GM23338 (cell line): Measurements from ENCODE around the gene AKR1C8. TPM values are rescaled to one million over a fixed set of nuclear protein-coding genes. Genes with fewer than 3 reads are reported as not detected.

Experiments used
- ATAC-seq: fragments of 200-7000 bp; cut with Tn5 transposase; 3 replicates; pipeline ENCODE4 v1.9.1; 2020
- DNase-seq: peaks from one replicate; pipeline ENCODE4 v3.0.0-alpha.2; 2015; ENCODE audit warnings: low spot score
- H2AFZ ChIP-seq: fragments of 200-600 bp; sonication (generic); 2 replicates; pipeline ENCODE4 v1.8.0; 2016; ENCODE audit warnings: antibody characterized with exemption, mild to moderate bottlenecking, moderate library complexity
- H3F3A ChIP-seq: fragments of 200-600 bp; sonication (generic); replicated peaks from 2 replicates; pipeline ENCODE4 v1.8.0; 2017; ENCODE audit warnings: antibody characterized with exemption, mixed run types, low read depth
- H3K27ac ChIP-seq: fragments of 200-600 bp; sonication (generic); 2 replicates; pipeline ENCODE4 v1.6.1; 2016; ENCODE audit warnings: low read depth
- H3K27me3 ChIP-seq: fragments of 200-600 bp; sonication (generic); 2 replicates; pipeline ENCODE4 v1.8.0; 2016; ENCODE audit warnings: mild to moderate bottlenecking, mixed run types, moderate library complexity; ENCODE audit not compliant: insufficient read depth
- H3K36me3 ChIP-seq: fragments of 200-600 bp; sonication (generic); 2 replicates; pipeline ENCODE4 v1.8.0; 2016; ENCODE audit warnings: mild to moderate bottlenecking; ENCODE audit not compliant: insufficient read depth
- H3K4me1 ChIP-seq: fragments of 200-600 bp; sonication (generic); 2 replicates; pipeline ENCODE4 v1.8.0; 2016; ENCODE audit warnings: mild to moderate bottlenecking, moderate library complexity; ENCODE audit not compliant: insufficient read depth
- H3K4me2 ChIP-seq: fragments of 200-600 bp; sonication (generic); 2 replicates; pipeline ENCODE4 v1.7.1; 2017; ENCODE audit warnings: mixed run types
- H3K4me3 ChIP-seq: fragments of 200-600 bp; sonication (generic); 2 replicates; pipeline ENCODE4 v1.6.1; 2016; ENCODE audit warnings: mixed run types
- H3K79me2 ChIP-seq: fragments of 200-600 bp; sonication (generic); replicated peaks from 2 replicates; pipeline ENCODE4 v1.8.0; 2017; ENCODE audit warnings: mild to moderate bottlenecking; ENCODE audit not compliant: insufficient read depth
- H3K9me2 ChIP-seq: fragments of 200-600 bp; sonication (generic); 2 replicates; pipeline ENCODE4 v1.8.0; 2017; ENCODE audit not compliant: insufficient read depth
- H4K20me1 ChIP-seq: fragments of 200-600 bp; sonication (generic); replicated peaks from 2 replicates; pipeline ENCODE4 v1.8.0; 2017; ENCODE audit warnings: mild to moderate bottlenecking; ENCODE audit not compliant: insufficient read depth
- H3K27ac Mint-ChIP-seq: 2 replicates; pipeline ENCODE4 v1.8.0; 2020; ENCODE audit warnings: inconsistent platforms, mild to moderate bottlenecking, moderate library complexity, mixed read lengths
- H3K27me3 Mint-ChIP-seq: 3 replicates; pipeline ENCODE4 v1.8.0; 2022; ENCODE audit warnings: low read depth, mild to moderate bottlenecking, moderate library complexity, mixed read lengths, inconsistent platforms; ENCODE audit not compliant: insufficient read depth, poor library complexity
- H3K36me3 Mint-ChIP-seq: 3 replicates; pipeline ENCODE4 v1.8.0; 2021; ENCODE audit warnings: low read depth, mild to moderate bottlenecking, inconsistent platforms, moderate library complexity, mixed read lengths
- H3K4me1 Mint-ChIP-seq: 3 replicates; pipeline ENCODE4 v1.8.0; 2020; ENCODE audit warnings: mild to moderate bottlenecking, inconsistent platforms, mixed read lengths
- H3K4me3 Mint-ChIP-seq: 3 replicates; pipeline ENCODE4 v1.8.0; 2021; ENCODE audit warnings: moderate library complexity, mild to moderate bottlenecking, inconsistent platforms, mixed read lengths
- H3K9me3 Mint-ChIP-seq: 3 replicates; pipeline ENCODE4 v1.8.0; 2020; ENCODE audit warnings: moderate library complexity, mild to moderate bottlenecking, inconsistent platforms, mixed read lengths
- ETS1 ChIP-seq: IDR thresholded peaks from 2 replicates; pipeline ENCODE4 v1.6.1; 2016; ENCODE audit warnings: antibody characterized with exemption
- EZH2 ChIP-seq: fragments of 200-600 bp; sonication (generic); IDR thresholded peaks from one replicate; pipeline ENCODE4 v1.8.0; 2017; ENCODE audit warnings: antibody characterized with exemption, mild to moderate bottlenecking, low read depth; ENCODE audit not compliant: unreplicated experiment
- POLR2AphosphoS5 ChIP-seq: IDR thresholded peaks from 2 replicates; pipeline ENCODE4 v1.6.1; 2016; ENCODE audit warnings: antibody characterized with exemption, low read depth
- REST ChIP-seq: IDR thresholded peaks from one replicate; pipeline ENCODE4 v1.6.1; 2018; ENCODE audit warnings: antibody characterized with exemption; ENCODE audit not compliant: unreplicated experiment
- ZNF114 ChIP-seq: fragments of 250-450 bp; sonication (Bioruptor Pico); IDR thresholded peaks from 2 replicates; pipeline ENCODE4 v1.5.0; 2020; ENCODE audit warnings: mild to moderate bottlenecking, moderate library complexity
- ZNF331 ChIP-seq: fragments of 250-450 bp; sonication (Bioruptor Pico); IDR thresholded peaks from 2 replicates; pipeline ENCODE4 v1.5.0; 2020; ENCODE audit warnings: low read depth, mild to moderate bottlenecking, moderate library complexity
- polyA plus RNA-seq: library from polyadenylated mRNA; unstranded; fragments of >200 nt; fragmentation: Nextera tagmentation; extraction: Ambion mirVana; gene quantifications from 2 replicates; pipeline ENCODE4 v1.2.1, GENCODE V29; 2016
- total RNA-seq: library from RNA; depleted of rRNA; stranded (reverse); fragments of >200 nt; shearing (Covaris generic); gene quantifications from 2 replicates; pipeline ENCODE4 v1.2.3, GENCODE V29; 2014
- TF ChIP-seq, protein P1 (sequence below), 2 experiments: fragments of 200-600 bp in 1 of 2; sonication (generic) in 1 of 2; conservative IDR thresholded peaks; 2 replicates each; pipeline versions ENCODE4 v1.5.1 to v1.6.1; 2016 to 2017; ENCODE audit warnings: antibody characterized with exemption in 2 of 2, low read depth in 2 of 2, mild to moderate bottlenecking in 2 of 2, moderate library complexity in 1 of 2

Gene AKR1C8
- total and polyA plus RNA-seq, 2 experiments from 2014 or later: not detected

DNA sequence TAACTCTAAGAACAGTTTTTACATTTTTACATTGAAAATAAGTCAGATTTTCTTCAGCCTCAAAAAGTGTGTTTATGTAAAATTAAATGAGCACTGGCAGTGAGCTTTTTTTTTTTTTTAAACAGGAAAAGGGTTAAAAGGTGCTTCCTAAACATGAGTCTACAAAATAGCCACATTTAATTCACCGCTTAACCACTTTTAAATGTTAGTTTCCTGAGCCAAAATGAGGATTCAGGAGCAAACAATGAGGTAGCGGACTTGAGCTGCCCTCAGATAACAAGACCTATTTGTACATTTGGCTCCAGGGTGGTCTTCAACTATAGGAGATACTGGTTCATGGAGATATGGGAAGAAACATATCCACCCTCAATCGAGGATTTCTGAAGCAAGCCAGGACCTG lies 67.9 kb downstream of the AKR1C8 start:
- no peaks in the 10 kb centered on the region for H3K4me1 ChIP-seq
- ATAC-seq (no peak), DNase-seq (no peak)
- H3F3A ChIP-seq: no peaks in the 10 kb centered on the region
- Mint-ChIP-seq H3K27me3 (peaks cover 2% of the 10 kb centered on the region), H3K4me1 (no peaks in the 10 kb centered on the region), H3K9me3 (peaks cover 67% of the 10 kb centered on the region), H3K27ac (no peak overlapping the region), H3K36me3 (peaks cover 6% of the 10 kb centered on the region; the same call in 2 of the 3 replicates), H3K4me3 (no peak overlapping the region)
- H3K36me3 ChIP-seq: no peaks in the 10 kb centered on the region
- no peaks in the 10 kb centered on the region for H3K27me3 ChIP-seq
- no peak overlapping the region for H3K4me3 ChIP-seq
- no peaks in the 10 kb centered on the region for H3K9me2 ChIP-seq
- no peak overlapping the region for H3K4me2 ChIP-seq
- no peaks in the 10 kb centered on the region for H4K20me1 ChIP-seq
- TF ChIP-seq REST: no peak
- no peak for TF ChIP-seq ZNF331 (CRISPR knock-in tag)
- TF ChIP-seq, protein P1, sequence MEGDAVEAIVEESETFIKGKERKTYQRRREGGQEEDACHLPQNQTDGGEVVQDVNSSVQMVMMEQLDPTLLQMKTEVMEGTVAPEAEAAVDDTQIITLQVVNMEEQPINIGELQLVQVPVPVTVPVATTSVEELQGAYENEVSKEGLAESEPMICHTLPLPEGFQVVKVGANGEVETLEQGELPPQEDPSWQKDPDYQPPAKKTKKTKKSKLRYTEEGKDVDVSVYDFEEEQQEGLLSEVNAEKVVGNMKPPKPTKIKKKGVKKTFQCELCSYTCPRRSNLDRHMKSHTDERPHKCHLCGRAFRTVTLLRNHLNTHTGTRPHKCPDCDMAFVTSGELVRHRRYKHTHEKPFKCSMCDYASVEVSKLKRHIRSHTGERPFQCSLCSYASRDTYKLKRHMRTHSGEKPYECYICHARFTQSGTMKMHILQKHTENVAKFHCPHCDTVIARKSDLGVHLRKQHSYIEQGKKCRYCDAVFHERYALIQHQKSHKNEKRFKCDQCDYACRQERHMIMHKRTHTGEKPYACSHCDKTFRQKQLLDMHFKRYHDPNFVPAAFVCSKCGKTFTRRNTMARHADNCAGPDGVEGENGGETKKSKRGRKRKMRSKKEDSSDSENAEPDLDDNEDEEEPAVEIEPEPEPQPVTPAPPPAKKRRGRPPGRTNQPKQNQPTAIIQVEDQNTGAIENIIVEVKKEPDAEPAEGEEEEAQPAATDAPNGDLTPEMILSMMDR (conservative IDR thresholded peaks at IDR 0.05; ENCODE audit: low read depth in 2 of 2): no peak
- TF ChIP-seq ZNF114: no peak
- TF ChIP-seq POLR2AphosphoS5: no peak
- no peak for TF ChIP-seq ETS1
- no peak for TF ChIP-seq EZH2
- H3K27ac ChIP-seq: no peak overlapping the region
- no peak overlapping the region for H2AFZ ChIP-seq
- no peaks in the 10 kb centered on the region for H3K79me2 ChIP-seq

GRCh38 chr10:5116621-5117020 lies 68.3 kb downstream of the AKR1C8 start:
- H3K79me2 ChIP-seq: no peaks in the 10 kb centered on the region
- H3K4me3 Mint-ChIP-seq: no peak overlapping the region
- DNase-seq: no peak
- H3K27me3 ChIP-seq: no peaks in the 10 kb centered on the region
- no peak overlapping the region for H3K4me2 ChIP-seq
- H3K36me3 ChIP-seq: no peaks in the 10 kb centered on the region
- H2AFZ ChIP-seq: no peak overlapping the region
- H3K4me1 Mint-ChIP-seq: no peaks in the 10 kb centered on the region
- no peaks in the 10 kb centered on the region for H3K4me1 ChIP-seq
- no peaks in the 10 kb centered on the region for H3F3A ChIP-seq
- no peaks in the 10 kb centered on the region for H3K9me2 ChIP-seq
- H3K27ac Mint-ChIP-seq: no peak overlapping the region
- H3K27ac ChIP-seq: no peak overlapping the region
- H3K36me3 Mint-ChIP-seq: peaks cover 6% of the 10 kb centered on the region; the same call in 2 of the 3 replicates
- ATAC-seq: no peak
- no peak overlapping the region for H3K4me3 ChIP-seq
- H3K9me3 Mint-ChIP-seq: peaks cover 64% of the 10 kb centered on the region
- H3K27me3 Mint-ChIP-seq: peaks cover 2% of the 10 kb centered on the region
- no peaks in the 10 kb centered on the region for H4K20me1 ChIP-seq
- no peak for TF ChIP-seq ZNF114
- TF ChIP-seq, protein P1 (conservative IDR thresholded peaks at IDR 0.05; ENCODE audit: low read depth in 2 of 2): no peak
- no peak for TF ChIP-seq ETS1
